Measurements from ENCODE around the gene EXD3. TPM values are rescaled to one million over a fixed set of nuclear protein-coding genes. Genes with fewer than 3 reads are reported as not detected.
A peak's percentile ranks its signal among the peaks of the same experiment; 100 is the strongest.

Gene EXD3
- polyA plus RNA-seq, 3 donors: 12.0 to 35.4 (median 16.6) TPM

DNA sequence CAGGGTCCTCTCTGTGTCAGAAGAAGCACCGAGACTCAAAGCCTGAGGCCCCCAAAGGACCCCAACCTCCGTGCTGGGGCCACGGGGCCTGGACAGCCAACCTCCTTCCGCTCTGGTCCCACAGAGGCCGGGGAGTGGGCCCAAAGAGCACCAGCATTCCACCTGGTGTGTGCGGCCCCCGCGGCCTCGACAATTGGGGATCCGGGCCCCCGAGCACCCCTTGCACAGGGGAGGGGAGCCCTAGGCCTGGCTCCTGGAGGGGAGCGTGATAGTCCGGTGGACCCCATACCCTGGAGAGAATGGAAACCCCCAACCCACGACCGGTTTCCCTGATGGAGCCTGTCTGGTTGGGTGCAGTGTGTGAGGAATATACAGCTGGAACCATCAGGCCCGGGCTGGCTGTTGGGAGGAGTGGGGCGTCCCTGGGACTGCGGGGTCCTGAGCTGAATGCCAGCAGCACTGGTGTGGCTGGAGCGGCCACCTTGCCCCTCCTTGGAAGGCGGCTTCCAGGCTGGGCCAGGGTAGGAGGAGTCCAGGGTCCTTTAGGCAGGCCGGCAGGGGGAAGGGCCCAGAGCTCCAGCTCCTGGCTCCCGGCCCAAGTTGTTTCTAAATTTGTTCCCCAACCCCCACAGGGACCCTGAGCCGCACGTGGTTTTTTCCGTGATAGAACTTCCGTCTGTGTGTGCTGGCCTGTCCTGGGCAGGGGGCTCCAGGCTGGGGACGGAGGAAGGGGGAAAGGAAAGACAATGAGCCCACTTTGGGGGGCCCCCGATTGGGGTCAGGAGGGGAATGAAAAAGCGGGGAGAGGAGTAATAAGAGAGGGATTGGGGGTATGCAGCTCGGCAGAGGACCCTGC, 146.3 kb downstream of the EXD3 start:
- DNase-seq (ENCODE audit: extremely low read depth in 1 of 11, low read depth in 9 of 11, low spot score in 4 of 11): peak in 2 of 11 donors; percentile 77 to 85

GRCh38 chr9:137275588-137276472, 147.1 kb downstream of the EXD3 start:
- DNase-seq (ENCODE audit: extremely low read depth in 1 of 11, low read depth in 9 of 11, low spot score in 4 of 11): no peak

GRCh38 chr9:137275203-137275587, 147.8 kb downstream of the EXD3 start:
- no peak for DNase-seq (ENCODE audit: extremely low read depth in 1 of 11, low read depth in 9 of 11, low spot score in 4 of 11)

- no peak for DNase-seq (ENCODE audit: extremely low read depth in 1 of 11, low read depth in 9 of 11, low spot score in 4 of 11)
Observed at GRCh38 chr9:137273611-137274320, 149.2 kb downstream of the EXD3 start.

- DNase-seq (ENCODE audit: extremely low read depth in 1 of 11, low read depth in 9 of 11, low spot score in 4 of 11): no peak
Observed at GRCh38 chr9:137273095-137273490, 149.9 kb downstream of the EXD3 start.

DNA sequence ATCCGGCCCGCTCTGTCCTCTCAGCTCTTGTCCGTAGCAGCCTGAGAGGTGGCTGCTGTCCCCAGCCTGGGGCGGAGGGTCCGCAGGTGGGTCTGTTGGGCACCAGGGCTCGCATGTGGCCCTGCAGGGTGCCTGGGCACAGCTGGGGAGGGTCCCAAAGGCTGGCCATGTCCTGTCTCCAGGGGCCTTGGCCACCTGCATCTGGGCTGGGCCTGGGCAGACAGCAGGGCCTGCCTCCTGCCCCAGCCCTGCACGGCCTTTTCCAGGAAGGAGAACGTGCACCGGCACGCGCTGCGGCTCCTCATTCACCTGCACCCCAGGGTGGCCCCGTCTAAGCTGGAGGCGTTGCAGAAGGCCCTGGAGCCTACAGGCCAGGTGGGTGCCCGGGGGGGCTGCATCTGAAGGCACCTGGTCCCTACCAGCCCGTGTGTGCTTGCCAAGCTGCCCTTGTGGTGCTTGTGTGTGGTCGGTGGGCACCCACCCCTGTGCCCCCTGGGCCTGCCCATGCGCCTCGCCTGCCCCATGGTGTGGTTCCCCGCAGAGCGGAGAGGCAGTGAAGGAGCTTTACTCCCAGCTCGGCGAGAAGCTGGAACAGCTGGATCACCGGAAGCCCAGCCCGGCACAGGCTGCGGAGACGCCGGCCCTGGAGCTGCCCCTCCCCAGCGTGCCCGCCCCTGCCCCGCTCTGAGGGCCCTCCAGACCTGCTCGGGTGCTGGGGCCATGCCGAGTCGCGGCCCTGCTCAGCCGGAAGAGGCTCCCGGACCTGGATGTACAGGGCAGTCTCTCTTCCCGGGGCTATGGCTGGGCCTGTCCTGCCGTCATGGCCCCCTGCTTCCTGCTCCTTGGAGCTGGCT, 150.5 kb downstream of the EXD3 start:
- no peak for DNase-seq (ENCODE audit: extremely low read depth in 1 of 11, low read depth in 9 of 11, low spot score in 4 of 11)

GRCh38 chr9:137271696-137272076, 151.3 kb downstream of the EXD3 start:
- no peak for DNase-seq (ENCODE audit: extremely low read depth in 1 of 11, low read depth in 9 of 11, low spot score in 4 of 11)

GRCh38 chr9:137270929-137271695, 151.8 kb downstream of the EXD3 start:
- no peak for DNase-seq (ENCODE audit: extremely low read depth in 1 of 11, low read depth in 9 of 11, low spot score in 4 of 11)

DNA sequence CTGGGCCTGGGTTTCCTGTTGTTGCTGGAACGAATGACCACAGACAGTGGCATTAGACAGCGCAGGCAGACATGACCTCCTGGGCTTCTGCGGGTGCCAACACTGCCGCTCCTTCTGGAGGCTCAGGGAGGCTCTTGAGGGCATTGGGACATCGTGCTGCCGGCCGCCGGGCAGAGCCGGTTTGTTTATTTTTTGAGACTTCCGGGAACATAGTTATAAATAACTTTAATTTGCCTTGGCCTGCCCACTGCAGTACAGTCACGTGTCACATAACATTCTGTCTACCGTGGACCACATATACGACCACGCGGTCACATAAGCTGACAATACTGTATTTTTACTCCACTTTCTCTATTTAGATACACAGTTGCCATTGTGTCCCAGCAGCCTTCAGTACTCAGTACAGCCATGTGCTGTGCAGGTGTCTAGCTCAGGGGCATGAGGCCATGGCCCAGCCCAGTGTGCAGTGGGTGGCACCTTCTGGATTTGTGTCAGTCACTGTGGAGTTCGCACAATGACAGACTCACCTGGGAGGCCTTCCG, 153.7 kb downstream of the EXD3 start:
- DNase-seq (ENCODE audit: extremely low read depth in 1 of 11, low read depth in 9 of 11, low spot score in 4 of 11): no peak

GRCh38 chr9:137268538-137269201, 154.3 kb downstream of the EXD3 start:
- DNase-seq (ENCODE audit: extremely low read depth in 1 of 11, low read depth in 9 of 11, low spot score in 4 of 11): no peak

DNA sequence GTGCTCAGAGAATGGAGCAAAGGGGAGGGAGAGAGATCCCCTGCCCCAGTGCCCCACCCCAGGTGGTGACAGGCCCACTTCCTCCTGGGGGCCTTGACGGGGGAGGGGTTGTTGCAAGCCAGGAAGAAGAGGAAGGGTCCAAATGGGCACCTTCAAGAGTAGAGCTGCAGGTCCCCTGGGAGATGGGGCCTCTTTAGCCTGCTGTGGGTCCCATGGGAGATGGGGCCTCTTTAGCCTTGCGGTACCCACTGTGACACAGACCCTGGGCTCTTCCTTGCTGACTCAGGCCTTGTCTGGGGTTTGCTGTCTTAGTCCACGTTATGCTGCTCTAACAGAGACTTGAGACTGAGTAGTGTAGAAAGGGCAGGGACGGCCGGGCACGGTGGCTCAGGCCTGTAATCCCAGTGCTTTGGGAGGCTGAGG, 155.0 kb downstream of the EXD3 start:
- no peak for DNase-seq (ENCODE audit: extremely low read depth in 1 of 11, low read depth in 9 of 11, low spot score in 4 of 11)

DNA sequence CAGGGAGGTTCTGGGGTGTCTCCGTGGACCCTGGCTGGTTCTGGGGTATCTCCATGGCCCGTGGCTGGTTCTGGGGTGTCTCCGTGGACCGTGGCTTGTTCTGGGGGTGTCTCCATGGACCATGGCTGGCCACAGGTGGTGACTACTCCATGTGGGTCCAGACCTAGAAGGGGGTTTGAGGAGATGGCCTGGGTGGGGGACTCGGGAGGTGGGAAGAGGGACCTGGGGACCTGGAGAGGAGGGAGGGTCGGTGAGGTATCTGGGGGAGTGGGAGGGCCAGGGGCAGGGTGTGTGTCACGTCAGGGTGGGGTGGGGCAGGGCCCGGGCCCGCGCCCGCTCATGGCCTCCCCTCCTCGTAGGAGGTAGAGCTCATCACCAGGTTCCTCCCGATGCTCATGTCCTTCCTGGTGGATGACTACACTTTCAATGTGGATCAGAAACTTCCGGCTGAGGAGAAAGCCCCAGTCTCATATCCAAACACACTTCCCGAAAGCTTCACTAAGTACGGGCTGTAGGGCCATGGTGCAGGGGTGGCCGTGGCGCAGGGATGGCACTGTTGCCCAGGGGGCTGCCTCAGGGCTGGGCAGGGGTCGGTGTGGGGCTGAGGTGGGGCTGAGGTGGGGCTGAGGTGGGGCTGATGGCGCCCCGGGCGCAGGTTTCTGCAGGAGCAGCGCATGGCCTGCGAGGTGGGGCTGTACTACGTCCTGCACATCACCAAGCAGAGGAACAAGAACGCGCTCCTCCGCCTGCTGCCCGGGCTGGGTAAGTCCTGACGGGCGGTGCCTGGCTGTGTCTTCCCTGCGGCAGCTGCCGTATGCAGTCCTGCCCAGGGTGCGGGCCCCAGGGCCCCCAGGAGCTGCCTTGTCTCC, 156.1 kb downstream of the EXD3 start:
- no peak for DNase-seq (ENCODE audit: extremely low read depth in 1 of 11, low read depth in 9 of 11, low spot score in 4 of 11)

DNA sequence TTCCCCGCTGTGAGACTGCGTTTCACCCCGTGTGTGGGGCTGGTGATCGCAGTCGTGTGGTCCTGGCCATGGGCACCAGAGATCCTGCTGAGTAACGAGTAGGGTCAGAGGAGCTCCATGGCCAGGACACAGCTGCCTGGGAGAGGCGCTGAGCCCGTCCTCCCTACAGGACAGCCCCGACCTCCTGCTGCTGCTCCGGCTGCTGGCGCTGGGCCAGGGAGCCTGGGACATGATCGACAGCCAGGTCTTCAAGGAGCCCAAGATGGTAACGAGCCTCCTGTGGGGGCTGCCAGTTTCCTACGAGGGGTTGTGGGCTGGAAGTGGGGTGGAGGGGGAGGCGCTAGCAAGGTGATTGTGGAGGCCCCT, 156.8 kb downstream of the EXD3 start:
- no peak for DNase-seq (ENCODE audit: extremely low read depth in 1 of 11, low read depth in 9 of 11, low spot score in 4 of 11)

DNA sequence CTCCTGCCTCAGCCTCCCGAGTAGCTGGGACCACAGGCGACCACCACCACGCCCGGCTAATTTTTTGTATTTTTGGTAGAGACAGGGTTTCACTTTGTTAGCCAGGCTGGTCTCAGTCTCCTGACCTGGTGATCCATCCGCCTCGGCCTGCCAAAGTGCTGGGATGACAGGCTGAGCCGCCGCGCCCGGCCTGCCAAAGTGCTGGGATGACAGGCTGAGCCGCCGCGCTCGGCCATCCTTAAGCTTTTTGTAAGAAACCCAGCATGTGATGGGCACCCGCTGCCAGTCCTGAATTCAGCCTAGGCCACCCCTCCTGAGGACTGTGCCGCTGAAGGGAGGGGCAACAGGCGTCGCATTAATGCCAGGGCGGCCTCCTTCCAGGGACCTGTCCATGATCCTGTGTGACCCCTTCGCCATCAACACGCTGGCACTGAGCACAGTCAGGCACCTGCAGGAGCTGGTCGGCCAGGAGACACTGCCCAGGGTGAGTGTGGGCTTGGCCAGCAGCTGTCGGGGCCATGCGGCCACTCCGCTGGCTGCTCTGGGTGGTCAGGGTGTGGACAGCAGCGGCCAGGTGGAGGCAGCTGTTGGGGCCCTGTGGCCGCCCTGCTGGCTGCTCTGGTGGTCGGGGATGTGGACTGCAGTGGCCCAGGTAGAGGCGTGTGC, 157.3 kb downstream of the EXD3 start:
- no peak for DNase-seq (ENCODE audit: extremely low read depth in 1 of 11, low read depth in 9 of 11, low spot score in 4 of 11)

- DNase-seq (ENCODE audit: extremely low read depth in 1 of 11, low read depth in 9 of 11, low spot score in 4 of 11): no peak
Observed at GRCh38 chr9:137264067-137264466, 158.9 kb downstream of the EXD3 start.

DNA sequence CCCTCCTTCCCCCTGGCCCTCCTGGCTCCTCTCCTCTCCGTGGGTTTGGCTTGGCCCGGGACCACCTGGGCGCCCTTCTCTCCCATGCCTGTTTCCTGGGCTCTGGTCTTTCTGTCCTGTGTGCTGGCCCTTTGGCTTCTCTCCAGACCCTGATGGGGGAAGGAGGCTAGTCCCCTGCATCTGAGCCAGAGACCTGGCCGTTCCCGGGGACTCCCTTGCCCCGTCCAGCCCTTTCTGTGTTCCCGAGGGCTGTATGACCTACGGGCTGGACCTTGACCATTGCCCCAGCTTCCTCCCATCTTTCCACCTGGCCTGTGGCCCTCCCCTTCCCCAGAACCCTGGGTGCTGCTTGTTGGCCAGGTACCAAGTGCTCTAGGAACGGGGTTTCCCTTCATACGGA, 159.5 kb downstream of the EXD3 start:
- no peak for DNase-seq (ENCODE audit: extremely low read depth in 1 of 11, low read depth in 9 of 11, low spot score in 4 of 11)

Measured in renal cortex interstitium (tissue), 11 donors.